ENCODE results near the gene BHLHA15.

- TF ChIP-seq CTCF (IDR thresholded peaks at IDR 0.05) = no peak
- TF ChIP-seq POLR2A (IDR thresholded peaks at IDR 0.05) = no peak
Measured at GRCh38 chr7:98230746-98231471, 19.7 kb downstream of the BHLHA15 start.
